BLaER1 treated with 17β-estradiol and CSF1 and Interleukin-3, amounts not matched to agents 10 nM and 100 nM (cell line): ENCODE data around the gene KCNJ4.
"Not testable (repeated sequence)": the region's sequence is repeated elsewhere in the genome, so short reads cannot be mapped to it uniquely, and the experiment has no call there.

ENCODE experiments used
- H3K27ac ChIP-seq, 11 experiments: shearing (Covaris generic); formaldehyde crosslinking; 2 replicates each; pipeline ENCODE4 v1.8.1; 2022
- H3K27me3 ChIP-seq, 11 experiments: shearing (Covaris generic); formaldehyde crosslinking; 2 replicates each; pipeline ENCODE4 v1.8.1; 2022
- H3K36me3 ChIP-seq, 11 experiments: shearing (Covaris generic); formaldehyde crosslinking; 2 replicates each; pipeline ENCODE4 v1.8.1; 2022
- H3K4me1 ChIP-seq, 10 experiments: shearing (Covaris generic); formaldehyde crosslinking; 2 replicates each; pipeline ENCODE4 v1.8.1; 2022
- H3K4me2 ChIP-seq, 11 experiments: shearing (Covaris generic); formaldehyde crosslinking; 2 replicates each; pipeline ENCODE4 v1.8.1; 2022
- H3K4me3 ChIP-seq, 10 experiments: shearing (Covaris generic); formaldehyde crosslinking; 2 replicates each; pipeline ENCODE4 v1.8.1; 2022
- H3K9ac ChIP-seq, 11 experiments: shearing (Covaris generic); formaldehyde crosslinking; 2 replicates each; pipeline ENCODE4 v1.8.1; 2022
- H3K9me3 ChIP-seq, 11 experiments: shearing (Covaris generic); formaldehyde crosslinking; replicated peaks in 1 of 11; 2 replicates each; pipeline ENCODE4 v1.8.1; 2022
- H4K20me1 ChIP-seq, 11 experiments: shearing (Covaris generic); formaldehyde crosslinking; 2 replicates each; pipeline ENCODE4 v1.8.1; 2022
- Cebpa-rat ChIP-seq, 11 experiments: shearing (Covaris generic); IDR thresholded peaks; 2 replicates each; pipeline ENCODE4 v1.8.1; 2022

The KCNJ4 gene

GRCh38 chr22:38397189-38398085 is 57.6 kb downstream of the KCNJ4 start:
- no peak for TF ChIP-seq Cebpa-rat (IDR thresholded peaks at IDR 0.05)
- Histone ChIP-seq H3K9me3 (no peaks in the 10 kb centered on the region), H3K27me3 (peaks cover 7 to 82% (median 65%) of the 10 kb centered on the region in 11 experiments), H3K36me3 (no peaks in the 10 kb centered on the region), H3K4me3 (peak overlapping the region; percentile 67 to 86 (median 77)), H3K4me2 (peak overlapping the region; percentile 73 to 97 (median 91)), H4K20me1 (peaks cover 0 to 42% (median 6%) of the 10 kb centered on the region in 11 experiments; a peak in 6 of 22 replicates), H3K27ac (peak overlapping the region; percentile 64 to 87 (median 78); a peak in 21 of 22 replicates), H3K9ac (peak overlapping the region; percentile 74 to 87 (median 85)), H3K4me1 (peaks cover 13 to 32% (median 24%) of the 10 kb centered on the region in 10 experiments)

DNA sequence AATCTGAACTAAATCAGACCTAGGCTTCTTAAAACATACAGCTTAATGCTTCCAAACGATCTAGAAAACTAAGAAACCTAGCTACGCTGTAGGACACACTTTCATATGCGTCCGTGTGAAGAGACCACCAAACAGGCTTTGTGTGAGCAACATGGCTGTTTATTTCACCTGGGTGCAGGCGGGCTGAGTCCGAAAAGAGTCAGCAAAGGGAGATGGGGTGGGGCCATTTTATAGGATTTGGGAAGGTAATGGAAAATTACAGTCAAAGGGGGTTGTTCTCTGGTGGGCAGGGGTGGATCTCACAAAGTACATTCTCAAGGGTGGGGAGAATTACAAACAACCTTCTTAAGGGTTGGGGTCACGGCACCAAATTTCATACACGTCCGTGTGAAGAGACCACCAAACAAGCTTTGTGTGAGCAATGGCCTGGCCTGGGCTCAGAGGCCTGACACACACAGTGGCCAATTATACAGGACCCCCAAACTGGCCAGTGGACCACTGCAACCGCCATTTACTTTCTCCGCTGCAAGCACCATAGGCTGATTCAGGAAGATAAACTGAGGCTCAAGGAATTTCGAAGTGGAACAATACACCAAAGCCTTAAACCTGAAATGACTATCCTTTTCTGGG is 58.4 kb downstream of the KCNJ4 start:
- H3K9me3 ChIP-seq, H3K36me3 ChIP-seq: not testable (repeated sequence)
- Histone ChIP-seq H3K4me2 (peak overlapping the region; percentile 73 to 97 (median 91)), H3K27me3 (peaks cover 7 to 82% (median 64%) of the 10 kb centered on the region in 11 experiments), H3K27ac (peak overlapping the region in 9 of 11 experiments; percentile 67 to 87 (median 78); a peak in 15 of 22 replicates), H4K20me1 (peaks cover 0 to 48% (median 6%) of the 10 kb centered on the region in 11 experiments; a peak in 6 of 22 replicates), H3K4me3 (peak overlapping the region; percentile 67 to 86 (median 77)), H3K9ac (peak overlapping the region; percentile 74 to 87 (median 85)), H3K4me1 (peaks cover 13 to 29% (median 24%) of the 10 kb centered on the region in 10 experiments)

DNA sequence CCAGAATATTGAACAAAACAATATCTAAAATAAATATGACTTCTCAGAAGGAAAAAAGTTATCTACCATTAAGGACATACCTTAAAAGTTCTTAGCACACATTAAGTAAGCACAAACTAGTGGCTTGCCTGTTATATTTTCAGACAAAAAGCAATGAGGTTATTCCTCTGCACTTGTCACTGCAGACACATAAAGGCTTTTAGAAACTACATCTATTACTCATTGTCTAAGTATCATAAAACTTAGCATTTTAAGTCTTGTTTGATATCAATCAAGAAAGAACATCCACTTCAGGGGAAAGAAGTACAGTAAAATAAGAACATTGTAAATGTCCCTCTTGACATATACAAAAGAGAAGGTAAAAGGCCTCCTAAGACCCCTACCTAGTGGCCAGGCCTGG is 59.1 kb downstream of the KCNJ4 start:
- H3K9me3 ChIP-seq, H3K36me3 ChIP-seq: not testable (repeated sequence)
- peak overlapping the region; percentile 59 to 68 (median 63); a peak in 17 of 22 replicates for H3K9ac ChIP-seq
- peaks cover 13 to 29% (median 24%) of the 10 kb centered on the region in 10 experiments for H3K4me1 ChIP-seq
- H3K4me2 ChIP-seq: peak overlapping the region in 9 of 11 experiments; percentile 25 to 93 (median 90); a peak in 13 of 22 replicates
- H3K27me3 ChIP-seq: peaks cover 7 to 76% (median 58%) of the 10 kb centered on the region in 11 experiments; a peak in 21 of 22 replicates
- H4K20me1 ChIP-seq: peaks cover 0 to 54% (median 6%) of the 10 kb centered on the region in 11 experiments; a peak in 7 of 22 replicates
- peak overlapping the region in 10 of 11 experiments; percentile 42 to 71 (median 64); a peak in 17 of 22 replicates for H3K27ac ChIP-seq
- peak overlapping the region in 8 of 10 experiments; percentile 30 to 47 (median 39); a peak in 5 of 20 replicates for H3K4me3 ChIP-seq

- H3K4me1 ChIP-seq: peaks cover 13 to 31% (median 29%) of the 10 kb centered on the region in 10 experiments
- H3K4me2 ChIP-seq: peak overlapping the region; percentile 48 to 93 (median 66)
- H3K27me3 ChIP-seq: peaks cover 7 to 67% (median 57%) of the 10 kb centered on the region in 11 experiments; a peak in 21 of 22 replicates
- H3K4me3 ChIP-seq: peak overlapping the region in 6 of 10 experiments; percentile 30 to 54 (median 42); a peak in 10 of 20 replicates
- H3K27ac ChIP-seq: peak overlapping the region in 10 of 11 experiments; percentile 36 to 72 (median 64); a peak in 17 of 22 replicates
- H4K20me1 ChIP-seq: peaks cover 0 to 63% (median 6%) of the 10 kb centered on the region in 11 experiments; a peak in 9 of 22 replicates
- peak overlapping the region; percentile 55 to 73 (median 65); a peak in 19 of 22 replicates for H3K9ac ChIP-seq
- not testable (repeated sequence) for H3K36me3 ChIP-seq, H3K9me3 ChIP-seq
Measured at GRCh38 chr22:38394929-38395624, 59.9 kb downstream of the KCNJ4 start.

DNA sequence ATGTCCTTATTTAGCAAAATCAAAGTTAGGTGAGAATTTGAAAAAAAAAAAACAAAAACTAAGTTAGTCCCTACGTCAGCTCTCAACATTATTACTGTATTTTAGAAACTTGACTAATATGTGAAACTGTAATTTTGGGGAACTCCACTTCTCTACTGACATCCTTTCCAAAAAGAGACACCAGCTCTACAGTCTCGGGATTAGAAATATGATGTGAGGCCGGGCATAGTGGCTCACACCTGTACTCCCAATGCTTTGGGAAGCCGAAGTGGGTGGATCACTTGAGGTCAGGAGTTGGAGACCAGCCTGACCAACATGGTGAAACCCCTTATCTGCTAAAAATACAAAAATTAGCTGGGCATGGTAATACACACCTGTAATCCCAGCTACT is 65.6 kb downstream of the KCNJ4 start:
- not testable (repeated sequence) for H3K4me3 ChIP-seq, H3K27ac ChIP-seq, H3K9ac ChIP-seq, H3K36me3 ChIP-seq, H3K9me3 ChIP-seq
- H4K20me1 ChIP-seq: peaks cover 0 to 64% (median 0%) of the 10 kb centered on the region in 11 experiments; a peak in 7 of 22 replicates
- peak overlapping the region in 3 of 11 experiments; percentile 26 to 30 (median 27); a peak in 2 of 22 replicates for H3K4me2 ChIP-seq
- peaks cover 0 to 16% (median 7%) of the 10 kb centered on the region in 10 experiments; a peak in 13 of 20 replicates for H3K4me1 ChIP-seq
- peaks cover 0 to 18% (median 10%) of the 10 kb centered on the region in 11 experiments; a peak in 15 of 22 replicates for H3K27me3 ChIP-seq

GRCh38 chr22:38388506-38389427 is 66.2 kb downstream of the KCNJ4 start:
- not testable (repeated sequence) for H3K36me3 ChIP-seq, H3K4me3 ChIP-seq, H3K9ac ChIP-seq, H3K27ac ChIP-seq, H3K9me3 ChIP-seq
- Histone ChIP-seq H3K4me2 (peak overlapping the region in 2 of 11 experiments; percentile 26 to 27; a peak in 1 of 22 replicates), H3K27me3 (peaks cover 0 to 11% (median 3%) of the 10 kb centered on the region in 11 experiments; a peak in 15 of 22 replicates), H4K20me1 (peaks cover 0 to 60% (median 0%) of the 10 kb centered on the region in 11 experiments; a peak in 7 of 22 replicates), H3K4me1 (peaks cover 0 to 16% (median 7%) of the 10 kb centered on the region in 10 experiments; a peak in 13 of 20 replicates)

DNA sequence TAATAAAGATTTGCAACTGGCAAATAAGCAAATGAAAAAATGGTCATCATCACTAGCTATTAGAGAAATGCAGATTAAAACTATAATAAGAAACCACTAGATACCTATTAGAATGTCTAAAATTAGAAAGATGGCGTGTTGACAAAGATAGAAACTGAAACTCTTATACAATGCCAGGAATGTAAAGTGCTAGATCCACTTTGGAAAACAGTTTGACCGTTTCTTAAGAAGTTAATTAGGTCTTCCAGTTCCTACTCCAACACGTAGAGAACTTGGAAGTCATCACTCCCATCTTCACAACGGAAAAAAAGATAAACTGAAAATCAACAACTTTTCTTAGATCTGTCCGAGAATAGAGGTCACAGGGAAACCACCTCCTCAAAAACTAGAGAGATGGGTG is 68.1 kb downstream of the KCNJ4 start:
- H3K9ac ChIP-seq, H3K9me3 ChIP-seq, H3K27me3 ChIP-seq, H3K4me3 ChIP-seq, H3K4me2 ChIP-seq, H3K27ac ChIP-seq, H3K36me3 ChIP-seq: not testable (repeated sequence)
- Histone ChIP-seq H4K20me1 (peaks cover 0 to 62% (median 0%) of the 10 kb centered on the region in 11 experiments; a peak in 7 of 22 replicates), H3K4me1 (peaks cover 0 to 12% (median 9%) of the 10 kb centered on the region in 10 experiments; a peak in 13 of 20 replicates)
